ENCODE data around the gene ARAP1. TPM values are rescaled to one million over a fixed set of nuclear protein-coding genes. Genes with fewer than 3 reads are reported as not detected.

ARAP1 gene
- polyA plus RNA-seq, 3 donors: 48.7 to 487 (median 79.0) TPM

DNA sequence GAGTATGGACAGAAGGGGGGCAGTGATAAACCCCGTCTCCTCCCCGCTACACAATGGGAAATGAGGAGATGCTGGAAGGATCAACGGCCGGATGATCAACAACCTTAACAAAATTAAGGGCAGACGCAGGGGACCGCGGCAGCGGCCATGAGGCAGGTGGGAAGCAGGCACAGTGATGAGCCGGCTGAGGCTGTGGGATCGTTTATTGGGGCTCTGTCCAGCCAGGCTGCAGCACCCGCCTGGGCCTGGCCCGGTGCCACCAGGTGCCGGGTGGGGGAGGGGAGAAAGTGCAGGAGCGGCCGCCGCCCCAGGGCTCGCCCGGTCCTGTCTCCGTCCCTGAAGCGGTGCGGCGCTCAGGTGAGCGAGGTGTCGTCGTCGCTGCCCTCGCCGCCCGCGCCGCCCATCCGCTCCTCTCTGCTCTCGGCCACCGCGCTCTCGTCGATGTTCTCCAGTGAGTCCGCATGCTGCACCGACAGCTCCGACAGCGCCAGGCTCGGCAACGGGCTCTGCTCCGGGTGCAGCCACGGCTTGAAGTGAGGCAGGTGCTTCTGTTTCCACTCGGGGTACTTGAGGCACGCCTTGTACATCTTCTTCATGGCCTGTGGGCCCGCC lies 2.4 kb upstream of the ARAP1 start:
- intact Hi-C loops (cut with micrococcal nuclease): loop anchor here in 1 of 2 donors (5.0 kb wide), 1 partner anchor 32 kb away; no protein-coding TSS in a partner anchor
- Histone ChIP-seq H3K4me2 (replicated peaks; ENCODE audit: extremely low read depth, low read length, poor library complexity, severe bottlenecking) (no peak overlapping the region), H3K4me3 (replicated peaks in 1 of 3; ENCODE audit: low read depth in 2 of 3, low read length in 3 of 3) (no peak overlapping the region), H3K9ac (ENCODE audit: insufficient read depth, low read length, poor library complexity, severe bottlenecking) (no peak overlapping the region), H3K27ac (ENCODE audit: low read depth in 1 of 2, low read length in 2 of 2) (no peak overlapping the region), H3K27me3 (ENCODE audit: control insufficient read depth in 2 of 2, insufficient read depth in 2 of 2, low read length in 2 of 2) (no peaks in the 10 kb centered on the region), H3K79me2 (ENCODE audit: insufficient read depth, low read length) (peaks cover 26% of the 10 kb centered on the region), H2AFZ (ENCODE audit: insufficient read depth, low read depth, low read length, poor library complexity, severe bottlenecking) (no peak overlapping the region), H3K9me3 (replicated peaks in 1 of 2; ENCODE audit: control insufficient read depth in 1 of 2, insufficient read depth in 1 of 2, low read length in 2 of 2) (no peaks in the 10 kb centered on the region), H4K20me1 (ENCODE audit: insufficient read depth, low read length) (peaks cover 26% of the 10 kb centered on the region), H3K4me1 (ENCODE audit: control insufficient read depth in 1 of 2, insufficient read depth in 2 of 2, low read length in 2 of 2) (peaks cover 52 to 58% of the 10 kb centered on the region in 2 donors), H3K36me3 (replicated peaks in 1 of 2; ENCODE audit: control insufficient read depth in 1 of 2, insufficient read depth in 2 of 2, low read length in 2 of 2) (no peaks in the 10 kb centered on the region)
- TF ChIP-seq, protein P1, sequence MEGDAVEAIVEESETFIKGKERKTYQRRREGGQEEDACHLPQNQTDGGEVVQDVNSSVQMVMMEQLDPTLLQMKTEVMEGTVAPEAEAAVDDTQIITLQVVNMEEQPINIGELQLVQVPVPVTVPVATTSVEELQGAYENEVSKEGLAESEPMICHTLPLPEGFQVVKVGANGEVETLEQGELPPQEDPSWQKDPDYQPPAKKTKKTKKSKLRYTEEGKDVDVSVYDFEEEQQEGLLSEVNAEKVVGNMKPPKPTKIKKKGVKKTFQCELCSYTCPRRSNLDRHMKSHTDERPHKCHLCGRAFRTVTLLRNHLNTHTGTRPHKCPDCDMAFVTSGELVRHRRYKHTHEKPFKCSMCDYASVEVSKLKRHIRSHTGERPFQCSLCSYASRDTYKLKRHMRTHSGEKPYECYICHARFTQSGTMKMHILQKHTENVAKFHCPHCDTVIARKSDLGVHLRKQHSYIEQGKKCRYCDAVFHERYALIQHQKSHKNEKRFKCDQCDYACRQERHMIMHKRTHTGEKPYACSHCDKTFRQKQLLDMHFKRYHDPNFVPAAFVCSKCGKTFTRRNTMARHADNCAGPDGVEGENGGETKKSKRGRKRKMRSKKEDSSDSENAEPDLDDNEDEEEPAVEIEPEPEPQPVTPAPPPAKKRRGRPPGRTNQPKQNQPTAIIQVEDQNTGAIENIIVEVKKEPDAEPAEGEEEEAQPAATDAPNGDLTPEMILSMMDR (IDR thresholded peaks at IDR 0.05): no peak
- 97% methylated on average over 39 of the region's 48 CpGs for WGBS (ENCODE audit: insufficient coverage)
- H3K36me3 Mint-ChIP-seq: peaks cover 18 to 28% of the 10 kb centered on the region in 2 donors
- peak overlapping the region in 1 of 7 donors; percentile 22 for H3K27ac Mint-ChIP-seq
- no peak for DNase-seq
- peaks cover 65% of the 10 kb centered on the region for H3K4me1 Mint-ChIP-seq
- H3K27me3 Mint-ChIP-seq (ENCODE audit: low read depth in 3 of 3): peaks cover 1 to 9% (median 3%) of the 10 kb centered on the region in 3 donors
- H3K4me3 Mint-ChIP-seq: no peak overlapping the region
- H3K9me3 Mint-ChIP-seq: peaks cover 0 to 3% (median 0%) of the 10 kb centered on the region in 7 donors

- Histone ChIP-seq H3K4me2 (replicated peaks; ENCODE audit: extremely low read depth, low read length, poor library complexity, severe bottlenecking) (no peak overlapping the region), H4K20me1 (ENCODE audit: insufficient read depth, low read length) (peaks cover 31% of the 10 kb centered on the region), H3K4me1 (ENCODE audit: control insufficient read depth in 1 of 2, insufficient read depth in 2 of 2, low read length in 2 of 2) (peaks cover 50 to 58% of the 10 kb centered on the region in 2 donors), H3K4me3 (replicated peaks in 1 of 3; ENCODE audit: low read depth in 2 of 3, low read length in 3 of 3) (no peak overlapping the region), H2AFZ (ENCODE audit: insufficient read depth, low read depth, low read length, poor library complexity, severe bottlenecking) (no peak overlapping the region), H3K27ac (ENCODE audit: low read depth in 1 of 2, low read length in 2 of 2) (no peak overlapping the region), H3K27me3 (ENCODE audit: control insufficient read depth in 2 of 2, insufficient read depth in 2 of 2, low read length in 2 of 2) (no peaks in the 10 kb centered on the region), H3K79me2 (ENCODE audit: insufficient read depth, low read length) (peaks cover 30% of the 10 kb centered on the region), H3K36me3 (replicated peaks in 1 of 2; ENCODE audit: control insufficient read depth in 1 of 2, insufficient read depth in 2 of 2, low read length in 2 of 2) (no peaks in the 10 kb centered on the region), H3K9me3 (replicated peaks in 1 of 2; ENCODE audit: control insufficient read depth in 1 of 2, insufficient read depth in 1 of 2, low read length in 2 of 2) (no peaks in the 10 kb centered on the region), H3K9ac (ENCODE audit: insufficient read depth, low read length, poor library complexity, severe bottlenecking) (no peak overlapping the region)
- TF ChIP-seq, protein P1 (IDR thresholded peaks at IDR 0.05): no peak
- Mint-ChIP-seq H3K9me3 (peaks cover 0 to 3% (median 0%) of the 10 kb centered on the region in 7 donors), H3K27me3 (ENCODE audit: low read depth in 3 of 3) (peaks cover 1 to 9% (median 3%) of the 10 kb centered on the region in 3 donors), H3K36me3 (peaks cover 18 to 28% of the 10 kb centered on the region in 2 donors), H3K4me1 (peaks cover 65% of the 10 kb centered on the region), H3K27ac (no peak overlapping the region), H3K4me3 (no peak overlapping the region)
- DNase-seq: no peak
- intact Hi-C loops (cut with micrococcal nuclease): no loop called here
- WGBS (ENCODE audit: insufficient coverage): 96% methylated on average over 4 of the region's 8 CpGs
Measured at GRCh38 chr11:72754149-72754543, 1.9 kb upstream of the ARAP1 start.
